Transverse colon (tissue), 4 donors: Measurements from ENCODE around the gene NUMA1. TPM values are rescaled to one million over a fixed set of nuclear protein-coding genes. Genes with fewer than 3 reads are reported as not detected.

ENCODE experiments used
- DNase-seq: peaks from one replicate; pipeline ENCODE4 v3.0.0-alpha.2; 2019
- H3K27ac ChIP-seq, 4 donors: fragments of 200-600 bp; sonication (generic); 2 replicates each; pipeline ENCODE4 v1.5.1; 2016 to 2018; ENCODE audit warnings: inconsistent platforms in 4 of 4
- H3K27me3 ChIP-seq: fragments of 200-600 bp; sonication (generic); 2 replicates; pipeline ENCODE4 v1.5.1; 2017; ENCODE audit warnings: inconsistent platforms
- H3K36me3 ChIP-seq, 4 donors: fragments of 200-600 bp; sonication (generic); 2 replicates each; pipeline ENCODE4 v1.5.1; 2017 to 2019; ENCODE audit warnings: inconsistent platforms in 4 of 4
- H3K4me1 ChIP-seq, 4 donors: fragments of 200-600 bp; sonication (generic); 2 replicates each; pipeline ENCODE4 v1.5.1; 2017 to 2020; ENCODE audit warnings: inconsistent platforms in 4 of 4
- H3K4me3 ChIP-seq, 4 donors: fragments of 200-600 bp; sonication (generic); 1 replicate in 1 of 4; 2 replicates in 3 of 4; pipeline versions ENCODE4 v1.5.1 to v1.6.1; 2017 to 2019; ENCODE audit warnings: inconsistent platforms in 4 of 4
- H3K9me3 ChIP-seq, 2 donors: fragments of 200-600 bp; sonication (generic); 2 replicates each; pipeline ENCODE4 v1.5.1; 2017 to 2019; ENCODE audit warnings: inconsistent platforms in 2 of 2
- EP300 ChIP-seq: sonication (generic); formaldehyde crosslinking; IDR thresholded peaks from one replicate; pipeline ENCODE4 v1.6.1; 2017; ENCODE audit warnings: antibody characterized with exemption, low read depth
- POLR2A ChIP-seq: fragments of 450-650 bp; IDR thresholded peaks from one replicate; pipeline ENCODE4 v1.6.1; 2016; ENCODE audit warnings: antibody characterized with exemption, mild to moderate bottlenecking, moderate library complexity
- POLR2AphosphoS5 ChIP-seq, 3 donors: sonication (generic); formaldehyde crosslinking; IDR thresholded peaks; one replicate each; pipeline ENCODE4 v1.6.1; 2016; ENCODE audit warnings: antibody characterized with exemption in 3 of 3
- WGBS, 2 donors: methylation state at CpG; one replicate each; pipeline ENCODE4 v1.1.5; 2018; ENCODE audit warnings: low coverage in 1 of 2; 5-methylcytosine and 5-hydroxymethylcytosine counted together
- in situ Hi-C, 4 donors: fragments of 200-750 bp; cut with MboI; loops; one replicate each; pipeline versions ENCODE4 v1.15.0 to v1.15.1; 2017; ENCODE audit warnings: low sequenced_read_pairs in 3 of 4, low pct_ligation_motif_present in 1 of 4, low pct_unique_long_range_greater_than_20kb in 1 of 4
- intact Hi-C: fragments of 100-400 bp; cut with DNase I; formaldehyde crosslinking; loops from one replicate; pipeline ENCODE4 v1.15.1; 2023; ENCODE audit warnings: low total_unique reads
- total RNA-seq, 4 donors: library from RNA; depleted of rRNA; stranded (reverse); fragments of >200 nt; gene quantifications; one replicate each; pipeline ENCODE4 v1.1.0, GENCODE V29; 2016
- TF ChIP-seq, protein P1 (sequence below), 5 experiments: fragments of 200-600 bp in 3 of 5; fragments of 450-650 bp in 2 of 5; sonication (generic) in 3 of 5; IDR thresholded peaks; 1 replicate in 2 of 5; 2 replicates in 3 of 5; pipeline ENCODE4 v1.5.1; 2016 to 2017; ENCODE audit warnings: antibody characterized with exemption in 5 of 5, inconsistent platforms in 3 of 5, mild to moderate bottlenecking in 2 of 5, moderate library complexity in 1 of 5

NUMA1 gene
- total RNA-seq, result 100 to 1,000 TPM; 323 to 520 (median 419) TPM

DNA sequence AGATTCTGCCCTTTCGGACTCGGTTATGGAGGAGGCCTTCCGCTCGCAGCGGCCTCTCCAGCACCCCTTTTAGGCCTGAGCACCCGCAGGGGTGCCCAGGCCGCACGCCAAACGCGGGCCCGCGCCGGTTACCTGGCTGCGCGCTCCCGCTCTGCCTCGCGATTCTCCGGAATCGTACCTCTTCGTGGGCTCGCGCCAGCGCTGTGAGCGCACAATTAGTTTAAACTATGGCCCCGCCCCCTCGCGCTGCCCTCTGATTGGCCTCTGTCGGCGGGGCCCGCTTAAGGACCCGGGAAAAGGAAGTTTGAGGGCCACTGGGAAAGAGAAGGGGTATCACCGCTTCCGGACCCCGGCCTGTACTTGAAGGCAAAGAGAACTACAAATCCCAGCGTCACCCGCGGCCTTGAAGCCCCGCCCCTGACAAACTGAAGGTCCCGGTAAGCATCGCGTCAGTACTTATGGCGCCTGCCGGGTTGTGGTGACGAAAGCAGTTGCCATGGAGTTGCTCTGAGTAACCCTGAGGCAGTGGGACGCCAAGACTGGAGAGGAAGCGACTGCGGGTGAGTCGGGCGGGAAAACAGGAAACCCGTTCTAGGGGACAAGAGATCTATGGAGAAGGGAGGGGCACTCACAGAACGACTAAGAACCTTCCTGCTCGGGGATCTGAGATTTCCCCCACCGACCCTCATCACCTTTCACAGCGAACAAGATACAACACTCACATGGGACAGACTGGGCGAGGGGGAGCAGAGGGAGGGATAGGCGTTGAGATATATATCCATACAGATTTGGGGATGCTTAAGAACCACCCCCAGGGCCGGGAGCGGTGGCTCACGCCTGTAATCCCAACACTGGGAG lies at the start of gene NUMA1, which contains the start of gene LRRC51:
NUMA1 (minus strand) TSS at position 217 of the 858 bp plus-strand sequence. CDS start 44,599 bp downstream, outside the sequence.
LRRC51 (plus strand) TSS at position 525 of the 858 bp plus-strand sequence. CDS start 8,234 bp downstream, outside the sequence.
- Histone ChIP-seq H3K9me3 (no peaks in the 10 kb centered on the region), H3K27ac (peak within 1 kb of the TSS; percentile 88 to 98 (median 94)), H3K4me3 (peak within 1 kb of the TSS; percentile 38 to 100 (median 74)), H3K4me1 (peaks cover 10 to 52% (median 22%) of the 10 kb centered on the region in 4 donors), H3K27me3 (no peaks in the 10 kb centered on the region), H3K36me3 (no peaks in the 10 kb centered on the region)
- intact Hi-C loops (loop anchor here (2.0 kb wide), 1 partner anchor 40 kb away; no protein-coding TSS in a partner anchor), in situ Hi-C loops (no loop called here)
- WGBS, 2 donors, result 2% methylated on average over 42 of the region's 60 CpGs; no CpG with 5 or more reads in 1 of the 2 donors
- DNase-seq, result peak; percentile 100
- TF ChIP-seq POLR2A (peak; percentile 72), POLR2AphosphoS5 (IDR thresholded peaks at IDR 0.05) (peak; percentile 30 to 83 (median 65)), EP300 (no peak)
- TF ChIP-seq, protein P1, sequence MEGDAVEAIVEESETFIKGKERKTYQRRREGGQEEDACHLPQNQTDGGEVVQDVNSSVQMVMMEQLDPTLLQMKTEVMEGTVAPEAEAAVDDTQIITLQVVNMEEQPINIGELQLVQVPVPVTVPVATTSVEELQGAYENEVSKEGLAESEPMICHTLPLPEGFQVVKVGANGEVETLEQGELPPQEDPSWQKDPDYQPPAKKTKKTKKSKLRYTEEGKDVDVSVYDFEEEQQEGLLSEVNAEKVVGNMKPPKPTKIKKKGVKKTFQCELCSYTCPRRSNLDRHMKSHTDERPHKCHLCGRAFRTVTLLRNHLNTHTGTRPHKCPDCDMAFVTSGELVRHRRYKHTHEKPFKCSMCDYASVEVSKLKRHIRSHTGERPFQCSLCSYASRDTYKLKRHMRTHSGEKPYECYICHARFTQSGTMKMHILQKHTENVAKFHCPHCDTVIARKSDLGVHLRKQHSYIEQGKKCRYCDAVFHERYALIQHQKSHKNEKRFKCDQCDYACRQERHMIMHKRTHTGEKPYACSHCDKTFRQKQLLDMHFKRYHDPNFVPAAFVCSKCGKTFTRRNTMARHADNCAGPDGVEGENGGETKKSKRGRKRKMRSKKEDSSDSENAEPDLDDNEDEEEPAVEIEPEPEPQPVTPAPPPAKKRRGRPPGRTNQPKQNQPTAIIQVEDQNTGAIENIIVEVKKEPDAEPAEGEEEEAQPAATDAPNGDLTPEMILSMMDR (IDR thresholded peaks at IDR 0.05), result no peak

DNA sequence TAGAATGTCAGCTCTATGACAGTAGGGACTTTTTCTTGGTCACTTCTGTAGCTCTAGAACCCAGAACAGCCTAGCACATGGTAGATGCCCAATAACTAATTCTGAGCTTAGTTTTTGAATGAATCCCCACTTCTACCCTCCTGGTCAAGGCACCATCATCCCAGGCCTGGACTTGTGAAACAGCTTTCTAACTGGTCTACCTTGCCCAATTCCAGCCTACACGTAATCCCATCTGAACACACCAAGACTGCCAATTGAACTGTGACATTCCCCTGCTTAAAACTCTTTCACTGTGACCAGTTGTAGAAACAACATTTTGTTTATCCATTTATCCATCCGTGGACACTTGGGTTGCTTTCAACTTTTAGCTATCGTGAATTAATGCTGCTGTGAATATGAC lies 49.0 kb upstream of the NUMA1 start:
- TF ChIP-seq POLR2AphosphoS5 (IDR thresholded peaks at IDR 0.05) (no peak), EP300 (no peak), POLR2A (no peak)
- TF ChIP-seq, protein P1 (IDR thresholded peaks at IDR 0.05), result no peak
- intact Hi-C loops, result loop anchor here (10.0 kb wide), 1 partner anchor 555 kb away; no protein-coding TSS in a partner anchor

GRCh38 chr11:72127923-72128322 lies 47.6 kb upstream of the NUMA1 start:
- H3K27me3 ChIP-seq, result no peaks in the 10 kb centered on the region
- in situ Hi-C loops, result no loop called here
- no peaks in the 10 kb centered on the region for H3K4me1 ChIP-seq
- no peak overlapping the region for H3K4me3 ChIP-seq
- H3K27ac ChIP-seq, result no peak overlapping the region
- no peaks in the 10 kb centered on the region for H3K9me3 ChIP-seq
- intact Hi-C loops, result loop anchor here (10.0 kb wide), 1 partner anchor 553 kb away; no protein-coding TSS in a partner anchor
- no peaks in the 10 kb centered on the region for H3K36me3 ChIP-seq
- 74 to 88% methylated on average over 2 of the region's 2 CpGs for WGBS, 2 donors
- TF ChIP-seq POLR2A (no peak), POLR2AphosphoS5 (IDR thresholded peaks at IDR 0.05) (no peak), EP300 (no peak)
- TF ChIP-seq, protein P1 (IDR thresholded peaks at IDR 0.05), result no peak
- no peak for DNase-seq

More for the DNA sequence above, 49.0 kb upstream of the NUMA1 start:
- Histone ChIP-seq H3K4me3 (no peak overlapping the region), H3K27me3 (no peaks in the 10 kb centered on the region), H3K36me3 (no peaks in the 10 kb centered on the region), H3K4me1 (no peaks in the 10 kb centered on the region), H3K9me3 (no peaks in the 10 kb centered on the region), H3K27ac (no peak overlapping the region)
- 91 to 92% methylated on average over 3 of the region's 3 CpGs for WGBS, 2 donors
- no peak for DNase-seq
- in situ Hi-C loops, result no loop called here

DNA sequence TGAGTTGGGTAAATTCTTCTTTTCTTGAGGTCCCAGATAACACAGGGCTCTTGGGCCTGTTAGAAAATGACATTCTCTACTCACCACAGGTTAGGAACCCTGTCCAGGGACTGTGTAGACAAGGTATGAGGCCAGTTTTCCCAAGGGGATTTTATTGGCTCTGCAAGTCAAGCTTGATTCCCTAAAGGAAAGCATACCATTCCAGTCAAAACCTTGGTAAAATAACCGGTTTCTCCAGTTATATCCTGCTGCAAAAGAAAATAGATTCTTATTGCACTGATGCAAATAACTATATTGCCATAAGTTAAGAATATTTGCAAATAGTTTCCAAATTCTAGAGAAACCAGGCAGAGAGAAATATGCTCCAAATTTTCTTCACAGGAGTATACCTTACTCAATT lies 45.6 kb upstream of the NUMA1 start:
- in situ Hi-C loops, result no loop called here
- DNase-seq, result no peak
- WGBS, 2 donors, result 40 to 52% methylated on average over 1 of the region's 1 CpG

More for the DNA sequence above, 45.6 kb upstream of the NUMA1 start:
- Histone ChIP-seq H3K4me3 (no peak overlapping the region), H3K27ac (no peak overlapping the region), H3K9me3 (no peaks in the 10 kb centered on the region), H3K27me3 (no peaks in the 10 kb centered on the region), H3K36me3 (no peaks in the 10 kb centered on the region), H3K4me1 (no peaks in the 10 kb centered on the region)
- TF ChIP-seq, protein P1 (IDR thresholded peaks at IDR 0.05), result no peak
- TF ChIP-seq POLR2AphosphoS5 (IDR thresholded peaks at IDR 0.05), result no peak
- no peak for TF ChIP-seq EP300
- TF ChIP-seq POLR2A, result no peak
- intact Hi-C loops, result loop anchor here (10.0 kb wide), 1 partner anchor 551 kb away; no protein-coding TSS in a partner anchor
